Lower leg skin (tissue), 3 donors: ENCODE data around the gene LRIG1.

Source experiments
- POLR2A ChIP-seq, 2 donors: fragments of 450-650 bp; IDR thresholded peaks; one replicate each; pipeline ENCODE4 v1.6.1; 2016 to 2017; ENCODE audit warnings: antibody characterized with exemption in 2 of 2, mild to moderate bottlenecking in 1 of 2, moderate library complexity in 1 of 2
- TF ChIP-seq, protein P1 (sequence below), 3 donors: fragments of 450-650 bp; IDR thresholded peaks; one replicate each; pipeline ENCODE4 v1.5.1; 2016; ENCODE audit warnings: antibody characterized with exemption in 3 of 3, mild to moderate bottlenecking in 3 of 3, moderate library complexity in 2 of 3

DNA sequence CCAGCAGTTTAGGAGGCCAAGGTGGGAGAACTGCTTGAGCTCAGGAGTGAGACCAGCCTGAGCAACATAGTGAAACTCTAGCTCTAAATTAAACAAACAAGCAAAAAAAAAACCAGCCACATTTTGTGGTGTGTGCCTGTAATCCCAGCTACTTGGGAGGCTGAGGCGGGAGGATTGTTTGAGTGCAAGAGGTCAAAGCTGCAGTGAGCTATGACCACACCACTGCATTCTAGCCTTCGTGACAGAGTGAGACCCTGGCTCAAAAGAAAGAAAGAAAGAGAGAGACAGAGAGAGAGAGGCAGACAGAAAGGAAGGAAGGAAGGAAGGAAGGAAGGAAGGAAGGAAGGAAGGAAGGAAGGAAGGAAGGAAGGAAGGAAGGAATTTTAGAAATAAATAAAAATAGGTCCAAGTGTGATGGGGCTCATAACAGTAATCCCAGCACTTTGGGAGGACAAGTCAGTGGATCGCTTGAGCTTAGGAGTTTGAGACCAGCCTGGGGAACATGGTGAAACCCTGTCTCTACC is 38.7 kb upstream of the LRIG1 start:
- TF ChIP-seq, protein P1, sequence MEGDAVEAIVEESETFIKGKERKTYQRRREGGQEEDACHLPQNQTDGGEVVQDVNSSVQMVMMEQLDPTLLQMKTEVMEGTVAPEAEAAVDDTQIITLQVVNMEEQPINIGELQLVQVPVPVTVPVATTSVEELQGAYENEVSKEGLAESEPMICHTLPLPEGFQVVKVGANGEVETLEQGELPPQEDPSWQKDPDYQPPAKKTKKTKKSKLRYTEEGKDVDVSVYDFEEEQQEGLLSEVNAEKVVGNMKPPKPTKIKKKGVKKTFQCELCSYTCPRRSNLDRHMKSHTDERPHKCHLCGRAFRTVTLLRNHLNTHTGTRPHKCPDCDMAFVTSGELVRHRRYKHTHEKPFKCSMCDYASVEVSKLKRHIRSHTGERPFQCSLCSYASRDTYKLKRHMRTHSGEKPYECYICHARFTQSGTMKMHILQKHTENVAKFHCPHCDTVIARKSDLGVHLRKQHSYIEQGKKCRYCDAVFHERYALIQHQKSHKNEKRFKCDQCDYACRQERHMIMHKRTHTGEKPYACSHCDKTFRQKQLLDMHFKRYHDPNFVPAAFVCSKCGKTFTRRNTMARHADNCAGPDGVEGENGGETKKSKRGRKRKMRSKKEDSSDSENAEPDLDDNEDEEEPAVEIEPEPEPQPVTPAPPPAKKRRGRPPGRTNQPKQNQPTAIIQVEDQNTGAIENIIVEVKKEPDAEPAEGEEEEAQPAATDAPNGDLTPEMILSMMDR (IDR thresholded peaks at IDR 0.05) = no peak
- no peak for TF ChIP-seq POLR2A (IDR thresholded peaks at IDR 0.05)
